ENCODE results near the gene CHI3L2. TPM values are rescaled to one million over a fixed set of nuclear protein-coding genes. Genes with fewer than 3 reads are reported as not detected.

CHI3L2 gene
- polyA plus RNA-seq, 2 of the 4 experiments (the other 2 are of a cell fraction) = 0.23 to 0.43 TPM

DNA sequence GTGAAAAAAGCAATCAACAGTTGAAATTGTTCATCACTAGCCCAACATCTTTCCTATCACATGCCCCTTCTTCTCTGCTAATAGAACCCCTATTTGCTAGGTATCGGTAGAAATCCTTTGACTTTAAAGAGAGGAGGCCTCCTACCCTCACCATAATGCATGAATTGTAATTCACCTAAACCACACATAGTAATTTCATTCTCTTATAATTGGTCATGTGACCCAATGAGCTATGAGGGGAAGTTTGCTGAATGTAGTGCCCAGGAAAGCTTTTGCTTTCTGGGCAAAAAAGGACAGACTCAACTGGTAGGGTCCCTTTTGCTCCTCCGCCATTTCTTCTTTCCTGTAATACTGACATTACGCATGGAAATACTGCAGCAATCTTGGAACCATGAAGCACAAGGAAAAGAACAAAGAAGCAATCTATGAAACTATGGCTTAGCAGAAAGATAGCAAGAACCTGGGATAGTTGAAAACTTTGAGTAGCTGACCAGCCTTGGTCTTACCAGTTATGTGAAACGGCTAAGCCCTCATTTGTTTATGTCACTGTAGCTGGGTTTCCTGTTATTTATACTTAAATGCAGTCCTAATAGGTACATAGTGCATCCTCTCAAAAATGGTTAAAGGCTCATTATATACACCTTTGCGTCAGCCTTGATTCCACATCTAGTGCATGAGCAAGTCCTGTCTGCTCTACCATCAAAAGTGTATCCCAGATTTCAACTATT, 10.2 kb upstream of the CHI3L2 start:
- no peak for TF ChIP-seq MAFK (IDR thresholded peaks at IDR 0.05; ENCODE audit: partially characterized antibody)
- TF ChIP-seq CHD4 (IDR thresholded peaks at IDR 0.05; ENCODE audit: borderline replicate concordance) = no peak
- TF ChIP-seq RARB (CRISPR knock-in tag; IDR thresholded peaks at IDR 0.05) = no peak
- no peak for TF ChIP-seq SMC3 (IDR thresholded peaks at IDR 0.05)
- TF ChIP-seq NPAS2 (CRISPR knock-in tag; IDR thresholded peaks at IDR 0.05; ENCODE audit: borderline replicate concordance) = no peak
- TF ChIP-seq ELK1 (IDR thresholded peaks at IDR 0.05; ENCODE audit: low read depth, low read length) = no peak
- TF ChIP-seq ZSCAN20 (CRISPR knock-in tag; IDR thresholded peaks at IDR 0.05) = no peak
- no peak for TF ChIP-seq JUN (IDR thresholded peaks at IDR 0.05)
- no peak for TF ChIP-seq ZNF302 (CRISPR knock-in tag; IDR thresholded peaks at IDR 0.05)
- no peak for TF ChIP-seq EHMT2 (IDR thresholded peaks at IDR 0.05; ENCODE audit: low read depth)
- TF ChIP-seq CBX2 (IDR thresholded peaks at IDR 0.05; ENCODE audit: borderline replicate concordance, low read depth) = no peak
- no peak for TF ChIP-seq FOXS1 (CRISPR knock-in tag; IDR thresholded peaks at IDR 0.05)
- TF ChIP-seq, protein P1, sequence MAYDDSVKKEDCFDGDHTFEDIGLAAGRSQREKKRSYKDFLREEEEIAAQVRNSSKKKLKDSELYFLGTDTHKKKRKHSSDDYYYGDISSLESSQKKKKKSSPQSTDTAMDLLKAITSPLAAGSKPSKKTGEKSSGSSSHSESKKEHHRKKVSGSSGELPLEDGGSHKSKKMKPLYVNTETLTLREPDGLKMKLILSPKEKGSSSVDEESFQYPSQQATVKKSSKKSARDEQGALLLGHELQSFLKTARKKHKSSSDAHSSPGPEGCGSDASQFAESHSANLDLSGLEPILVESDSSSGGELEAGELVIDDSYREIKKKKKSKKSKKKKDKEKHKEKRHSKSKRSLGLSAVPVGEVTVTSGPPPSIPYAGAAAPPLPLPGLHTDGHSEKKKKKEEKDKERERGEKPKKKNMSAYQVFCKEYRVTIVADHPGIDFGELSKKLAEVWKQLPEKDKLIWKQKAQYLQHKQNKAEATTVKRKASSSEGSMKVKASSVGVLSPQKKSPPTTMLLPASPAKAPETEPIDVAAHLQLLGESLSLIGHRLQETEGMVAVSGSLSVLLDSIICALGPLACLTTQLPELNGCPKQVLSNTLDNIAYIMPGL (CRISPR knock-in tag; IDR thresholded peaks at IDR 0.05; ENCODE audit: borderline replicate concordance) = no peak
- no peak for TF ChIP-seq RAD21 (conservative IDR thresholded peaks at IDR 0.05 in 1 of 2, IDR thresholded peaks at IDR 0.05 in 1 of 2)
- TF ChIP-seq KDM5A (IDR thresholded peaks at IDR 0.05) = no peak
- no peak for TF ChIP-seq POLR2AphosphoS2 (conservative IDR thresholded peaks at IDR 0.05; ENCODE audit: low read length)
- TF ChIP-seq, protein P2, sequence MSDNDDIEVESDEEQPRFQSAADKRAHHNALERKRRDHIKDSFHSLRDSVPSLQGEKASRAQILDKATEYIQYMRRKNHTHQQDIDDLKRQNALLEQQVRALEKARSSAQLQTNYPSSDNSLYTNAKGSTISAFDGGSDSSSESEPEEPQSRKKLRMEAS (IDR thresholded peaks at IDR 0.05) = no peak
- TF ChIP-seq, protein P3, sequence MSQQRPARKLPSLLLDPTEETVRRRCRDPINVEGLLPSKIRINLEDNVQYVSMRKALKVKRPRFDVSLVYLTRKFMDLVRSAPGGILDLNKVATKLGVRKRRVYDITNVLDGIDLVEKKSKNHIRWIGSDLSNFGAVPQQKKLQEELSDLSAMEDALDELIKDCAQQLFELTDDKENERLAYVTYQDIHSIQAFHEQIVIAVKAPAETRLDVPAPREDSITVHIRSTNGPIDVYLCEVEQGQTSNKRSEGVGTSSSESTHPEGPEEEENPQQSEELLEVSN (IDR thresholded peaks at IDR 0.05; ENCODE audit: borderline replicate concordance, low read depth) = no peak
- Histone ChIP-seq H3K4me1 (no peaks in the 10 kb centered on the region), H3K4me3 (no peak overlapping the region), H3K27ac (no peak overlapping the region), H3K9me3 (no peaks in the 10 kb centered on the region), H3K4me2 (no peak overlapping the region)
- FAIRE-seq (no peak), DNase-seq (ENCODE audit: low read depth in 1 of 2, low spot score in 1 of 2) (no peak), ATAC-seq (no peak)
- CTCF ChIA-PET = interaction anchor here (13.8 kb wide), 1 partner anchor 180 kb away, joined by 174 read pairs; no protein-coding TSS in a partner anchor
- WGBS (ENCODE audit: missing lambda C conversion rate) = 87% methylated on average over 5 of the region's 5 CpGs
- POLR2A ChIA-PET = no interaction called here

DNA sequence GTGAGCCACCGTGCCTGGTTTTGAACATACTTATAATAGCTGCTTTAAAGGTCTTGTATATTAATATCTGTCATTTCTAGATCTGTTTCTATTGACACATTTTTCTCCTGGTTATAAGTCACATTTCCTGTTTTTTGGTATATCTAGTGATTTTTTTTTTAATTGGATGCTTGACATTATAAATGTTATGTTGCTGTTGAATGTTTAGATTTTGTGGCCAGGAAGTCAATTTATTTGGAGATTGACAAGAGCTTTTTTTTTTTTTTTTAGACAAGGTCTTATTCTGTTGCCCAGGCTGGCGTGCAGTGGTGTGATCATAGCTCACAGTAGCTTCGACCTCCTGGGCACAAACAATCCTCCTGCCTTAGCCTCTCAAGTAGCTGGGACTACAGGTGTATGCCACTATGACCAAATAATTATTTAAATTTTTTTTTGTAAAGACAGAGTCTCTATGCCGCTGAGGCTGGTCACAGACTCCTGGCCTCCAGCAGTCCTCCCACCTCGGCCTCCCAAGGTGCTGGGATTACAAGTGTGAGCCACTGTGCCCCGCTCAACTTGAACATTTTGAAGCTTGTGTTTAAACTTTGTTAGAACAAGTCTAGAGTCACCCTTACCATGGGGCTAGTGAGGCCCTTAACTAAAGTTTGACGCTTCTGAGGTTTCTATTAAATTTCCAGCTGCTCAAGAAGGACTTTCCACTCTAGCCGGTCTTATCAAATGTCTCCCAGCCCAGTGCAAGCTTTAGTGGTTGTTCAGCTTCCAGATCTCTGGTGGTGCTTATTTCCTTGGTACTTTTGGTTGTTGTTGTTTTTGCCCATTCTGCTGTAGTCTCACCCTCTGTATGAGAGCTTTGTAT, 8.6 kb upstream of the CHI3L2 start:
- 66% methylated on average over 8 of the region's 8 CpGs for WGBS (ENCODE audit: missing lambda C conversion rate)
- H3K27ac ChIP-seq = no peak overlapping the region
- FAIRE-seq (no peak), ATAC-seq (no peak), DNase-seq (ENCODE audit: low read depth in 1 of 2, low spot score in 1 of 2) (no peak)
- ChIA-PET POLR2A (no interaction called here), CTCF (interaction anchor here (0.6 to 13.8 kb wide), 4 partner anchors 23 to 551 kb away, joined by 3 to 174 read pairs (median 4); no protein-coding TSS in a partner anchor)
- no peak overlapping the region for H3K4me3 ChIP-seq
- no peaks in the 10 kb centered on the region for H3K4me1 ChIP-seq
- H3K4me2 ChIP-seq = no peak overlapping the region
- TF ChIP-seq TFCP2L1 (CRISPR knock-in tag; IDR thresholded peaks at IDR 0.05) (no peak), RAD21 (conservative IDR thresholded peaks at IDR 0.05 in 1 of 2, IDR thresholded peaks at IDR 0.05 in 1 of 2) (no peak), HEYL (CRISPR knock-in tag; IDR thresholded peaks at IDR 0.05) (no peak), RCOR1 (IDR thresholded peaks at IDR 0.05; ENCODE audit: low read depth, low read length) (no peak), POLR2AphosphoS2 (conservative IDR thresholded peaks at IDR 0.05; ENCODE audit: low read length) (no peak), CBX8 (IDR thresholded peaks at IDR 0.05) (no peak), ESRRA (IDR thresholded peaks at IDR 0.05; ENCODE audit: borderline replicate concordance, low read length) (no peak), CTCF (IDR thresholded peaks at IDR 0.05) (no peak), ELK1 (IDR thresholded peaks at IDR 0.05; ENCODE audit: low read depth, low read length) (no peak), NR3C1 (IDR thresholded peaks at IDR 0.05) (no peak), JUNB (IDR thresholded peaks at IDR 0.05) (no peak), HOXB5 (CRISPR knock-in tag; IDR thresholded peaks at IDR 0.05) (no peak), NPAS2 (CRISPR knock-in tag; IDR thresholded peaks at IDR 0.05; ENCODE audit: borderline replicate concordance) (no peak), SREBF2 (IDR thresholded peaks at IDR 0.05) (no peak)
- H3K9me3 ChIP-seq = no peaks in the 10 kb centered on the region

All from A549 (cell line).